ENCODE data around the gene LYL1. TPM values are rescaled to one million over a fixed set of nuclear protein-coding genes. Genes with fewer than 3 reads are reported as not detected.

Gene LYL1
- total RNA-seq, 4 donors from 2014 or later, result 4.2 to 10.9 (median 7.7) TPM

GRCh38 chr19:13089857-13090507 lies 12.7 kb downstream of the LYL1 start:
- intact Hi-C loops (cut with DNase I), result no loop called here
- Histone ChIP-seq H3K4me1 (peaks cover 6 to 27% of the 10 kb centered on the region in 2 donors), H3K36me3 (peaks cover 0 to 14% of the 10 kb centered on the region in 2 donors), H3K4me3 (replicated peaks in 1 of 3) (no peak overlapping the region), H3K27me3 (no peaks in the 10 kb centered on the region), H3K9me3 (no peaks in the 10 kb centered on the region), H3K27ac (peak overlapping the region in 2 of 3 donors; percentile 15 to 58)
- TF ChIP-seq CTCF (IDR thresholded peaks at IDR 0.05), result no peak
- TF ChIP-seq POLR2A (IDR thresholded peaks at IDR 0.05), result no peak
- 72 to 79% methylated on average over 10 to 12 of the region's 12 CpGs for WGBS, 2 donors
- DNase-seq, result no peak

DNA sequence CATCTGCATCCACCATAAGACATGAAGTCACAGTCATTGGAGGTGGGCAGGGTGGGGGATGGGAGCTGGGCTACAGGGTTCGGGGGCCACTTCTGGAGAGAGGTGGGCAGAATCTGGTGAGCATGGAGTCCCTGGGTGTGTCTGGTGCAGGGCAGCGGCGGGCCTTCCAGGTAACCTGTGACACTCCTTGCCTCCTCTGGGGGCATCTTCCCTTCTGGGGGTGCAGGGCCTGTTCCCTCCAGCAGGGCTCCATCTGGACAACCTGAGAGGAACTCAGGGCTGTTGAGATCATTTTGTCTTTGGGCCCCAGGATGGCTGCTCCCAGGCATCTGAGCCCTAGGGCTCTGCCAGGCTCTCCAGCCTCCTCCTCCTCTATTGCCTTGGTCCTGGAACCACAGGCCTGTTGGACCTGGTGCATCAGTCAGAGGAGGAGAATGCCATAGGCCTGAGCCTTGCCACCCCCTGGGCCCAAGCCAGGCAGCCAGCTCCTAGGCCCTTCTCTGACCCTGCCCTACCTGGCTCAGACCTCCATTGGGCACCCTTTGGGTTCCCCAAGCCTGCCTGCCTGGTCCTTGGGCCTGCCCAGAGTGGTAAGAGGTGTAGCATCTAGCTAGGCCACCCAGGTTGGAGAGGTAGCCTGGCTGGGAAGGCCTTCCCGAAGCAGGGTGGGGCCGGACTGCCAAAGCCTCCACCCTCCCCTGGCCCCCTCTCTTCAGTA lies 13.4 kb downstream of the LYL1 start:
- Histone ChIP-seq H3K9me3 (no peaks in the 10 kb centered on the region), H3K27ac (peak overlapping the region in 2 of 3 donors; percentile 15 to 32), H3K4me3 (replicated peaks in 1 of 3) (no peak overlapping the region), H3K27me3 (no peaks in the 10 kb centered on the region), H3K4me1 (peaks cover 6 to 26% of the 10 kb centered on the region in 2 donors), H3K36me3 (peaks cover 0 to 10% of the 10 kb centered on the region in 2 donors)
- no peak for TF ChIP-seq POLR2A (IDR thresholded peaks at IDR 0.05)
- TF ChIP-seq CTCF (IDR thresholded peaks at IDR 0.05), result no peak
- intact Hi-C loops (cut with DNase I), result no loop called here
- WGBS, 2 donors, result 81 to 87% methylated on average over 3 to 5 of the region's 5 CpGs
- DNase-seq, result no peak

DNA sequence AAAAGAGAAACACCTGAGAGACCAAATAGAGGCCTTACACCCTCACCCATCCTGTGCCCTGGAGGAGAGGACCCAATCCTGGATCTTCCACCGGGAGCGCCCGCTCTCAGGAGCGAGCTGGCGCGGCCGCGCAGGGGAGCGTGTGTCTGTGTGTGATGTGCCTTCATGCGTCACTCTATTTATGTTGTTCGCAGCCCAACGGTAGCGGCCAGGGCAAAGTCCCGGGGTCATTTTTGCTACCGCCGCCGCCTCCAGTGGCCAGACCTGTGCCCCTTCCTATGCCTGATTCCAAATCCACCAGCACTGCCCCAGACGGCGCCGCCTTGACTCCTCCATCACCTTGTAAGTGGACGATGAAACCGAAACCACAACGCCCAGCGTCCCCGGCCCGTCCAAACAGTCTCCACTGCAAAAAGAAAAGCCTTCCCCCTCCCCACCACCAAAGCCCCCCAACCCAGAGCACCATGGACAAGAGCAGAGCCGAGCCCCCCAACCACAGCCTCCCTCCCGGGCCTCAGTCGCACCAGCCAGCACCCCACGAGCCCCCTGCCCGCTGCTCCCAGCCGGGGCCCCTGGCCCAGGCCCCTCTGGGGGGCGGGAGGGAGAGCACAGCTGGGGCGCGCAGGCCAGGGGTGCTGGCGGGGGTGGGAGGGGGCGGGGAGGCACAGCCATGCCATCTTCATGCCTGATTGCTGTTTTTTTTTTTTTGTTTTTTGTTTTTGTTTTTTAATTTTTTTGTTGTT lies 14.7 kb downstream of the LYL1 start:
- Histone ChIP-seq H3K27me3 (no peaks in the 10 kb centered on the region), H3K36me3 (peaks cover 0 to 10% of the 10 kb centered on the region in 2 donors), H3K4me1 (peaks cover 6 to 21% of the 10 kb centered on the region in 2 donors), H3K9me3 (no peaks in the 10 kb centered on the region), H3K4me3 (replicated peaks in 1 of 3) (no peak overlapping the region), H3K27ac (no peak overlapping the region)
- WGBS, 2 donors, result 92 to 93% methylated on average over 35 to 36 of the region's 37 CpGs
- no peak for DNase-seq
- TF ChIP-seq POLR2A (IDR thresholded peaks at IDR 0.05) (no peak), CTCF (IDR thresholded peaks at IDR 0.05) (no peak)
- intact Hi-C loops (cut with DNase I), result no loop called here

GRCh38 chr19:13087295-13087694 lies 15.4 kb downstream of the LYL1 start:
- Histone ChIP-seq H3K4me3 (replicated peaks in 1 of 3) (no peak overlapping the region), H3K36me3 (peaks cover 0 to 10% of the 10 kb centered on the region in 2 donors), H3K27me3 (no peaks in the 10 kb centered on the region), H3K27ac (no peak overlapping the region), H3K4me1 (peaks cover 6 to 21% of the 10 kb centered on the region in 2 donors), H3K9me3 (no peaks in the 10 kb centered on the region)
- TF ChIP-seq CTCF (IDR thresholded peaks at IDR 0.05), result no peak
- no peak for TF ChIP-seq POLR2A (IDR thresholded peaks at IDR 0.05)
- no peak for DNase-seq
- intact Hi-C loops (cut with DNase I), result no loop called here
- WGBS, 2 donors, result 92 to 95% methylated on average over 10 to 12 of the region's 12 CpGs

Measured in thyroid gland (tissue), 4 donors.